Stimulated activated CD4-positive, alpha-beta T cell treated with anti-CD3 and anti-CD28 coated beads, Interleukin-2, amount 100 ng/mL, for 48 hours (primary cell): Measurements from ENCODE around the gene GNA12.
A peak's percentile ranks its signal among the peaks of the same experiment; 100 is the strongest.
"Not testable (repeated sequence)": the region's sequence is repeated elsewhere in the genome, so short reads cannot be mapped to it uniquely, and the experiment has no call there.

Source experiments
- DNase-seq, 2 donors: peaks; one replicate each; pipeline ENCODE4 v3.0.0-alpha.2; 2020

GNA12 gene

GRCh38 chr7:2708547-2709310 lies 135.4 kb downstream of the GNA12 start:
- no peak for DNase-seq

- DNase-seq: no peak
These were observed 136.1 kb downstream of the GNA12 start for GRCh38 chr7:2708041-2708440.

GRCh38 chr7:2707481-2707880 lies 136.6 kb downstream of the GNA12 start:
- no peak for DNase-seq

GRCh38 chr7:2706685-2707126 lies 137.4 kb downstream of the GNA12 start:
- no peak for DNase-seq

- DNase-seq: no peak
These were observed 138.6 kb downstream of the GNA12 start for GRCh38 chr7:2705371-2706096.

GRCh38 chr7:2702594-2702957 lies 141.5 kb downstream of the GNA12 start:
- DNase-seq: no peak

- no peak for DNase-seq
These were observed 142.1 kb downstream of the GNA12 start for GRCh38 chr7:2701832-2702593.

- DNase-seq: no peak
These were observed 142.7 kb downstream of the GNA12 start for GRCh38 chr7:2701424-2701823.

- DNase-seq: no peak
These were observed 143.8 kb downstream of the GNA12 start for GRCh38 chr7:2700141-2700850.

GRCh38 chr7:2699289-2699620 lies 144.9 kb downstream of the GNA12 start:
- DNase-seq: no peak

GRCh38 chr7:2698581-2699288 lies 145.4 kb downstream of the GNA12 start:
- DNase-seq: peak; percentile 28 to 49

- DNase-seq: not testable (repeated sequence)
These were observed 150.0 kb downstream of the GNA12 start for GRCh38 chr7:2694122-2694436.

GRCh38 chr7:2693420-2694121 lies 150.5 kb downstream of the GNA12 start:
- not testable (repeated sequence) for DNase-seq

- DNase-seq: no peak
These were observed 151.6 kb downstream of the GNA12 start for GRCh38 chr7:2692543-2692942.

- DNase-seq: not testable (repeated sequence)
These were observed 152.1 kb downstream of the GNA12 start for GRCh38 chr7:2691932-2692439.

- DNase-seq: no peak
These were observed 152.9 kb downstream of the GNA12 start for GRCh38 chr7:2691011-2691707.

GRCh38 chr7:2689951-2690705 lies 154.0 kb downstream of the GNA12 start:
- no peak for DNase-seq

- DNase-seq: no peak
These were observed 154.7 kb downstream of the GNA12 start for GRCh38 chr7:2689343-2689847.

- no peak for DNase-seq
These were observed 155.4 kb downstream of the GNA12 start for GRCh38 chr7:2688409-2689342.
